Gastrocnemius medialis (tissue), 4 donors: ENCODE measurements around the gene NR2C2.

Experiments used
- POLR2A ChIP-seq, 2 donors: fragments of 450-650 bp; IDR thresholded peaks; one replicate each; pipeline ENCODE4 v1.6.1; 2017; ENCODE audit warnings: antibody characterized with exemption in 2 of 2, mild to moderate bottlenecking in 2 of 2, moderate library complexity in 2 of 2
- TF ChIP-seq, protein P1 (sequence below), 5 experiments: fragments of 450-650 bp in 3 of 5; fragments of 200-600 bp in 2 of 5; sonication (generic) in 2 of 5; IDR thresholded peaks in 4 of 5; conservative IDR thresholded peaks in 1 of 5; 1 replicate in 4 of 5; 2 replicates in 1 of 5; pipeline ENCODE4 v1.5.1; 2016 to 2019; ENCODE audit warnings: antibody characterized with exemption in 5 of 5, mild to moderate bottlenecking in 3 of 5, moderate library complexity in 3 of 5

DNA sequence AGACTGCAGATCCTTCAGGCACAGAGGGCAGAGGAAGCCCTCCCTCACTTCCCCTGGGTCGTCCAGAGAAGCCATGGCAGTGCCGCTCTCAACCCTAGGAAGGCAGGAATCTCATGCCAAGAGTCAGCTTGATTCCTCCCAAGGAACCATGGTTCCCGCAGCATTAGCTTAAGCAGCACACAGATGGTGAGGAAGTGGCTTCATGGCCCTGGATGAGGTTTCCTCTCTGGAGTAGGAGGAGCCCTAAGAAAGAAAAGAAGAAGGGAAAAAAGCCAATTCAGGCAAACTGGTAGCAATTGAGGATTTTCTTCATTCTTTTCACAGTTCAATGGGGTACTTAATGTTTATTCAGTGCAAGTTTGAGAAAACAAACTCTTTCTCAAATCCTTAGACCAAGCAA is 148.7 kb downstream of the NR2C2 start:
- TF ChIP-seq POLR2A (IDR thresholded peaks at IDR 0.05): no peak
- TF ChIP-seq, protein P1, sequence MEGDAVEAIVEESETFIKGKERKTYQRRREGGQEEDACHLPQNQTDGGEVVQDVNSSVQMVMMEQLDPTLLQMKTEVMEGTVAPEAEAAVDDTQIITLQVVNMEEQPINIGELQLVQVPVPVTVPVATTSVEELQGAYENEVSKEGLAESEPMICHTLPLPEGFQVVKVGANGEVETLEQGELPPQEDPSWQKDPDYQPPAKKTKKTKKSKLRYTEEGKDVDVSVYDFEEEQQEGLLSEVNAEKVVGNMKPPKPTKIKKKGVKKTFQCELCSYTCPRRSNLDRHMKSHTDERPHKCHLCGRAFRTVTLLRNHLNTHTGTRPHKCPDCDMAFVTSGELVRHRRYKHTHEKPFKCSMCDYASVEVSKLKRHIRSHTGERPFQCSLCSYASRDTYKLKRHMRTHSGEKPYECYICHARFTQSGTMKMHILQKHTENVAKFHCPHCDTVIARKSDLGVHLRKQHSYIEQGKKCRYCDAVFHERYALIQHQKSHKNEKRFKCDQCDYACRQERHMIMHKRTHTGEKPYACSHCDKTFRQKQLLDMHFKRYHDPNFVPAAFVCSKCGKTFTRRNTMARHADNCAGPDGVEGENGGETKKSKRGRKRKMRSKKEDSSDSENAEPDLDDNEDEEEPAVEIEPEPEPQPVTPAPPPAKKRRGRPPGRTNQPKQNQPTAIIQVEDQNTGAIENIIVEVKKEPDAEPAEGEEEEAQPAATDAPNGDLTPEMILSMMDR (IDR thresholded peaks at IDR 0.05 in 4 of 5, conservative IDR thresholded peaks at IDR 0.05 in 1 of 5): no peak
